ENCODE results near the gene L3MBTL3. TPM values are rescaled to one million over a fixed set of nuclear protein-coding genes. Genes with fewer than 3 reads are reported as not detected.

L3MBTL3 gene
- total and polyA plus RNA-seq, 10 of the 15 experiments (the other 5 are each of a cell fraction or from before 2014, with no cell fraction given), result 0.71 to 9.4 (median 6.2) TPM

- TF ChIP-seq PAX8 (IDR thresholded peaks at IDR 0.05) (no peak), NFXL1 (IDR thresholded peaks at IDR 0.05; ENCODE audit: borderline replicate concordance) (no peak), ZZZ3 (IDR thresholded peaks at IDR 0.05; ENCODE audit: control insufficient read depth, insufficient read length, low read depth) (no peak), ZNF384 (IDR thresholded peaks at IDR 0.05; ENCODE audit: borderline replicate concordance, low read depth, low read length) (no peak), NBN (IDR thresholded peaks at IDR 0.05) (no peak), LARP7 (IDR thresholded peaks at IDR 0.05) (no peak)
Measured at GRCh38 chr6:130043344-130043743, 25.0 kb downstream of the L3MBTL3 start (continued).

DNA sequence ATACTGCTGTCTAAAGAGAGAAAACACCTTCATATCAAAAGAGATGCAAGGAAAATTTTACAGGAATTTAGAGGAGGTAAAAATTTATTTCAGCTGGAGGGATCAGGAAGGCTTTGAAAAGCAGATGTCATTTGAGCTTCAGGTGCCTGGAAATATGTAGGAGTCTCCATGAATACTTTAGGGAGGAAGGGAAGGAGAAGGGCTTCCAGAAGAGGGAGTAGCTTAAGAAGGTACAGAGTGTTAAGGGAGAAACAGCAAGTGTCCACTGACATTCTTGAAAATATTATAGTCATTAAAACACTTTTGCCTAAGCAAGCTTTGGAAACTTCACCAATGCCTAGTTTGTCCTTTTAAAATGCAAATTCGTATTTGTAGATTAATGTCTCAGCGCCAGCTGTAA is 27.2 kb downstream of the L3MBTL3 start:
- Histone ChIP-seq H3K27me3 (replicated peaks in 1 of 2; ENCODE audit: control insufficient read depth in 2 of 2, insufficient read depth in 2 of 2, low read length in 1 of 2) (no peaks in the 10 kb centered on the region), H3K4me3 (no peak overlapping the region), H3K36me3 (ENCODE audit: control insufficient read depth in 2 of 2, insufficient read depth in 2 of 2, low read length in 1 of 2) (no peaks in the 10 kb centered on the region; a peak in 2 of 4 replicates), H3K9me3 (replicated peaks; ENCODE audit: control insufficient read depth, insufficient read depth, low read length) (no peaks in the 10 kb centered on the region), H3K79me2 (ENCODE audit: control insufficient read depth, insufficient read depth, low read length) (no peaks in the 10 kb centered on the region), H3K9ac (ENCODE audit: control insufficient read depth, insufficient read depth, low read length) (no peak overlapping the region), H3K4me1 (ENCODE audit: control insufficient read depth, insufficient read depth, low read length) (peaks cover 3% of the 10 kb centered on the region), H4K20me1 (ENCODE audit: control insufficient read depth, insufficient read depth) (no peaks in the 10 kb centered on the region), H2AFZ (ENCODE audit: control insufficient read depth, low read depth, low read length) (no peak overlapping the region), H3K27ac (ENCODE audit: control insufficient read depth, insufficient read depth) (no peak overlapping the region), H3K4me2 (ENCODE audit: control insufficient read depth, insufficient read depth) (no peak overlapping the region)
- no peak for ATAC-seq
- SMC1A ChIA-PET (ENCODE audit: uncharacterized antibody, unreplicated experiment), result no interaction called here
- 59% methylated on average over 2 of the region's 2 CpGs for WGBS (ENCODE audit: insufficient coverage, insufficient replicate concordance, low lambda C conversion rate, missing lambda C conversion rate)
- RAD21 ChIA-PET (ENCODE audit: unreplicated experiment), result no interaction called here
- in situ Hi-C loops (cut with MboI), result no loop called here
- BruUV-seq (replicated peaks), result no TSS peak
- CTCF ChIA-PET, result interaction anchor here (0.7 to 1.3 kb wide), 2 partner anchors 160 to 653 kb away, joined by 3 read pairs; no protein-coding TSS in a partner anchor
- no peak for FAIRE-seq
- no peak for DNase-seq (ENCODE audit: low read depth, low spot score)
- intact Hi-C loops (cut with micrococcal nuclease; ENCODE audit: unreplicated experiment), result loop anchor here (10.0 kb wide), 1 partner anchor 799 kb away; no protein-coding TSS in a partner anchor
- POLR2A ChIA-PET, result no interaction called here
- TF ChIP-seq CHD1 (IDR thresholded peaks at IDR 0.05; ENCODE audit: low read depth, low read length) (no peak), ASH2L (IDR thresholded peaks at IDR 0.05; ENCODE audit: borderline replicate concordance, low read depth) (no peak), MTA2 (IDR thresholded peaks at IDR 0.05; ENCODE audit: low read depth) (no peak), ZNF24 (IDR thresholded peaks at IDR 0.05) (no peak), PBX3 (IDR thresholded peaks at IDR 0.05; ENCODE audit: insufficient replicate concordance, low read depth, low read length) (no peak), ZBTB40 (IDR thresholded peaks at IDR 0.05; ENCODE audit: borderline replicate concordance) (no peak), ZNF207 (IDR thresholded peaks at IDR 0.05; ENCODE audit: borderline replicate concordance) (no peak), HDAC2 (IDR thresholded peaks at IDR 0.05) (no peak), IRF3 (IDR thresholded peaks at IDR 0.05) (no peak), IRF4 (IDR thresholded peaks at IDR 0.05; ENCODE audit: low read depth, low read length) (no peak)
- TF ChIP-seq, protein P1, sequence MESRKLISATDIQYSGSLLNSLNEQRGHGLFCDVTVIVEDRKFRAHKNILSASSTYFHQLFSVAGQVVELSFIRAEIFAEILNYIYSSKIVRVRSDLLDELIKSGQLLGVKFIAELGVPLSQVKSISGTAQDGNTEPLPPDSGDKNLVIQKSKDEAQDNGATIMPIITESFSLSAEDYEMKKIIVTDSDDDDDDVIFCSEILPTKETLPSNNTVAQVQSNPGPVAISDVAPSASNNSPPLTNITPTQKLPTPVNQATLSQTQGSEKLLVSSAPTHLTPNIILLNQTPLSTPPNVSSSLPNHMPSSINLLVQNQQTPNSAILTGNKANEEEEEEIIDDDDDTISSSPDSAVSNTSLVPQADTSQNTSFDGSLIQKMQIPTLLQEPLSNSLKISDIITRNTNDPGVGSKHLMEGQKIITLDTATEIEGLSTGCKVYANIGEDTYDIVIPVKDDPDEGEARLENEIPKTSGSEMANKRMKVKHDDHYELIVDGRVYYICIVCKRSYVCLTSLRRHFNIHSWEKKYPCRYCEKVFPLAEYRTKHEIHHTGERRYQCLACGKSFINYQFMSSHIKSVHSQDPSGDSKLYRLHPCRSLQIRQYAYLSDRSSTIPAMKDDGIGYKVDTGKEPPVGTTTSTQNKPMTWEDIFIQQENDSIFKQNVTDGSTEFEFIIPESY (IDR thresholded peaks at IDR 0.05), result no peak
